H1 (cell line): ENCODE measurements around the gene RAB5B. TPM values are rescaled to one million over a fixed set of nuclear protein-coding genes. Genes with fewer than 3 reads are reported as not detected.

Experiments
- CEBPB ChIP-seq: IDR thresholded peaks from 2 replicates; pipeline ENCODE4 v1.6.1; 2012; ENCODE audit warnings: low read depth, low read length
- polyA plus RNA-seq, 7 experiments: library from polyadenylated mRNA; depleted of rRNA in 3 of 7; stranded (reverse) in 5 of 7; unstranded in 2 of 7; fragments of >200 nt in 5 of 7; fragments of 200-250 nt in 2 of 7; gene quantifications; 1 replicate in 5 of 7; 2 replicates in 1 of 7; 4 replicates in 1 of 7; pipeline versions ENCODE4 v1.2.1 to v1.2.3, GENCODE V29; 2011 to 2013; ENCODE audit warnings: missing spikeins in 2 of 7, mixed read lengths in 2 of 7
- total RNA-seq: library from RNA; stranded (reverse); fragmentation: NEBNext Ultra II Directional; extraction: Animal tissue kit (Norgen Biotek cat#: 25700); gene quantifications from 2 replicates; pipeline ENCODE4 v1.2.1, GENCODE V29; 2021
- TF ChIP-seq, protein P1 (sequence below): fragments of 300-600 bp; sonication (generic); IDR thresholded peaks from 2 replicates; pipeline ENCODE4 v1.7.1; 2012; ENCODE audit warnings: low read length, moderate library complexity, mild to moderate bottlenecking, inconsistent platforms; ENCODE audit not compliant: insufficient replicate concordance

The RAB5B gene
- total and polyA plus RNA-seq, 2 of the 8 experiments (the other 6 are each of a cell fraction or from before 2014, with no cell fraction given): 56.7 to 62.4 TPM

DNA sequence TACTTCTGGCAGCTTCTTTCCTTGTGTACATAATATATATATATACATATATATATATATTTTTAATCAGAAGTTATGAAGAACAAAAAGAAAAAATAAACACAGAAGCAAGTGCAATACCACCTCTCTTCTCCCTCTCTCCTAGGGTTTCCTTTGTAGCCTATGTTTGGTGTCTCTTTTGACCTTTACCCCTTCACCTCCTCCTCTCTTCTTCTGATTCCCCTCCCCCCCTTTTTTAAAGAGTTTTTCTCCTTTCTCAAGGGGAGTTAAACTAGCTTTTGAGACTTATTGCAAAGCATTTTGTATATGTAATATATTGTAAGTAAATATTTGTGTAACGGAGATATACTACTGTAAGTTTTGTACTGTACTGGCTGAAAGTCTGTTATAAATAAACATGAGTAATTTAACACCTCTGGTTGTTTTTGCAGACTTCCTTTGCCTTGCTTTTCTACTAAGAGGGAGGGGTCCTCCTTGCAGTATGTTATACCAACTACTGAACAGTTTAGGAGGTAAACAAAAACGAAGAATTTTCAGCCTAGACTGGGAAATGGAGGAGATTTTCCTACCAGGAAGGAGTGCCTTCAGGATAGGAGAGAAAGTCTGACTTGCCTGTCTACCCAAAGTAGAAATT is 64.3 kb downstream of the RAB5B start (continued):
- TF ChIP-seq, protein P1, sequence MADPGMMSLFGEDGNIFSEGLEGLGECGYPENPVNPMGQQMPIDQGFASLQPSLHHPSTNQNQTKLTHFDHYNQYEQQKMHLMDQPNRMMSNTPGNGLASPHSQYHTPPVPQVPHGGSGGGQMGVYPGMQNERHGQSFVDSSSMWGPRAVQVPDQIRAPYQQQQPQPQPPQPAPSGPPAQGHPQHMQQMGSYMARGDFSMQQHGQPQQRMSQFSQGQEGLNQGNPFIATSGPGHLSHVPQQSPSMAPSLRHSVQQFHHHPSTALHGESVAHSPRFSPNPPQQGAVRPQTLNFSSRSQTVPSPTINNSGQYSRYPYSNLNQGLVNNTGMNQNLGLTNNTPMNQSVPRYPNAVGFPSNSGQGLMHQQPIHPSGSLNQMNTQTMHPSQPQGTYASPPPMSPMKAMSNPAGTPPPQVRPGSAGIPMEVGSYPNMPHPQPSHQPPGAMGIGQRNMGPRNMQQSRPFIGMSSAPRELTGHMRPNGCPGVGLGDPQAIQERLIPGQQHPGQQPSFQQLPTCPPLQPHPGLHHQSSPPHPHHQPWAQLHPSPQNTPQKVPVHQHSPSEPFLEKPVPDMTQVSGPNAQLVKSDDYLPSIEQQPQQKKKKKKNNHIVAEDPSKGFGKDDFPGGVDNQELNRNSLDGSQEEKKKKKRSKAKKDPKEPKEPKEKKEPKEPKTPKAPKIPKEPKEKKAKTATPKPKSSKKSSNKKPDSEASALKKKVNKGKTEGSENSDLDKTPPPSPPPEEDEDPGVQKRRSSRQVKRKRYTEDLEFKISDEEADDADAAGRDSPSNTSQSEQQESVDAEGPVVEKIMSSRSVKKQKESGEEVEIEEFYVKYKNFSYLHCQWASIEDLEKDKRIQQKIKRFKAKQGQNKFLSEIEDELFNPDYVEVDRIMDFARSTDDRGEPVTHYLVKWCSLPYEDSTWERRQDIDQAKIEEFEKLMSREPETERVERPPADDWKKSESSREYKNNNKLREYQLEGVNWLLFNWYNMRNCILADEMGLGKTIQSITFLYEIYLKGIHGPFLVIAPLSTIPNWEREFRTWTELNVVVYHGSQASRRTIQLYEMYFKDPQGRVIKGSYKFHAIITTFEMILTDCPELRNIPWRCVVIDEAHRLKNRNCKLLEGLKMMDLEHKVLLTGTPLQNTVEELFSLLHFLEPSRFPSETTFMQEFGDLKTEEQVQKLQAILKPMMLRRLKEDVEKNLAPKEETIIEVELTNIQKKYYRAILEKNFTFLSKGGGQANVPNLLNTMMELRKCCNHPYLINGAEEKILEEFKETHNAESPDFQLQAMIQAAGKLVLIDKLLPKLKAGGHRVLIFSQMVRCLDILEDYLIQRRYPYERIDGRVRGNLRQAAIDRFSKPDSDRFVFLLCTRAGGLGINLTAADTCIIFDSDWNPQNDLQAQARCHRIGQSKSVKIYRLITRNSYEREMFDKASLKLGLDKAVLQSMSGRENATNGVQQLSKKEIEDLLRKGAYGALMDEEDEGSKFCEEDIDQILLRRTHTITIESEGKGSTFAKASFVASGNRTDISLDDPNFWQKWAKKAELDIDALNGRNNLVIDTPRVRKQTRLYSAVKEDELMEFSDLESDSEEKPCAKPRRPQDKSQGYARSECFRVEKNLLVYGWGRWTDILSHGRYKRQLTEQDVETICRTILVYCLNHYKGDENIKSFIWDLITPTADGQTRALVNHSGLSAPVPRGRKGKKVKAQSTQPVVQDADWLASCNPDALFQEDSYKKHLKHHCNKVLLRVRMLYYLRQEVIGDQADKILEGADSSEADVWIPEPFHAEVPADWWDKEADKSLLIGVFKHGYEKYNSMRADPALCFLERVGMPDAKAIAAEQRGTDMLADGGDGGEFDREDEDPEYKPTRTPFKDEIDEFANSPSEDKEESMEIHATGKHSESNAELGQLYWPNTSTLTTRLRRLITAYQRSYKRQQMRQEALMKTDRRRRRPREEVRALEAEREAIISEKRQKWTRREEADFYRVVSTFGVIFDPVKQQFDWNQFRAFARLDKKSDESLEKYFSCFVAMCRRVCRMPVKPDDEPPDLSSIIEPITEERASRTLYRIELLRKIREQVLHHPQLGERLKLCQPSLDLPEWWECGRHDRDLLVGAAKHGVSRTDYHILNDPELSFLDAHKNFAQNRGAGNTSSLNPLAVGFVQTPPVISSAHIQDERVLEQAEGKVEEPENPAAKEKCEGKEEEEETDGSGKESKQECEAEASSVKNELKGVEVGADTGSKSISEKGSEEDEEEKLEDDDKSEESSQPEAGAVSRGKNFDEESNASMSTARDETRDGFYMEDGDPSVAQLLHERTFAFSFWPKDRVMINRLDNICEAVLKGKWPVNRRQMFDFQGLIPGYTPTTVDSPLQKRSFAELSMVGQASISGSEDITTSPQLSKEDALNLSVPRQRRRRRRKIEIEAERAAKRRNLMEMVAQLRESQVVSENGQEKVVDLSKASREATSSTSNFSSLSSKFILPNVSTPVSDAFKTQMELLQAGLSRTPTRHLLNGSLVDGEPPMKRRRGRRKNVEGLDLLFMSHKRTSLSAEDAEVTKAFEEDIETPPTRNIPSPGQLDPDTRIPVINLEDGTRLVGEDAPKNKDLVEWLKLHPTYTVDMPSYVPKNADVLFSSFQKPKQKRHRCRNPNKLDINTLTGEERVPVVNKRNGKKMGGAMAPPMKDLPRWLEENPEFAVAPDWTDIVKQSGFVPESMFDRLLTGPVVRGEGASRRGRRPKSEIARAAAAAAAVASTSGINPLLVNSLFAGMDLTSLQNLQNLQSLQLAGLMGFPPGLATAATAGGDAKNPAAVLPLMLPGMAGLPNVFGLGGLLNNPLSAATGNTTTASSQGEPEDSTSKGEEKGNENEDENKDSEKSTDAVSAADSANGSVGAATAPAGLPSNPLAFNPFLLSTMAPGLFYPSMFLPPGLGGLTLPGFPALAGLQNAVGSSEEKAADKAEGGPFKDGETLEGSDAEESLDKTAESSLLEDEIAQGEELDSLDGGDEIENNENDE: no peak
- no peak for TF ChIP-seq CEBPB
